GM23338 (cell line): ENCODE measurements around the gene OMD. TPM values are rescaled to one million over a fixed set of nuclear protein-coding genes. Genes with fewer than 3 reads are reported as not detected.
A peak's percentile ranks its signal among the peaks of the same experiment; 100 is the strongest.

Source experiments
- ATAC-seq: fragments of 200-7000 bp; cut with Tn5 transposase; 3 replicates; pipeline ENCODE4 v1.9.1; 2020
- DNase-seq: peaks from one replicate; pipeline ENCODE4 v3.0.0-alpha.2; 2015; ENCODE audit warnings: low spot score
- H2AFZ ChIP-seq: fragments of 200-600 bp; sonication (generic); 2 replicates; pipeline ENCODE4 v1.8.0; 2016; ENCODE audit warnings: antibody characterized with exemption, mild to moderate bottlenecking, moderate library complexity
- H3F3A ChIP-seq: fragments of 200-600 bp; sonication (generic); replicated peaks from 2 replicates; pipeline ENCODE4 v1.8.0; 2017; ENCODE audit warnings: antibody characterized with exemption, mixed run types, low read depth
- H3K27ac ChIP-seq: fragments of 200-600 bp; sonication (generic); 2 replicates; pipeline ENCODE4 v1.6.1; 2016; ENCODE audit warnings: low read depth
- H3K27me3 ChIP-seq: fragments of 200-600 bp; sonication (generic); 2 replicates; pipeline ENCODE4 v1.8.0; 2016; ENCODE audit warnings: mild to moderate bottlenecking, mixed run types, moderate library complexity; ENCODE audit not compliant: insufficient read depth
- H3K36me3 ChIP-seq: fragments of 200-600 bp; sonication (generic); 2 replicates; pipeline ENCODE4 v1.8.0; 2016; ENCODE audit warnings: mild to moderate bottlenecking; ENCODE audit not compliant: insufficient read depth
- H3K4me1 ChIP-seq: fragments of 200-600 bp; sonication (generic); 2 replicates; pipeline ENCODE4 v1.8.0; 2016; ENCODE audit warnings: mild to moderate bottlenecking, moderate library complexity; ENCODE audit not compliant: insufficient read depth
- H3K4me2 ChIP-seq: fragments of 200-600 bp; sonication (generic); 2 replicates; pipeline ENCODE4 v1.7.1; 2017; ENCODE audit warnings: mixed run types
- H3K4me3 ChIP-seq: fragments of 200-600 bp; sonication (generic); 2 replicates; pipeline ENCODE4 v1.6.1; 2016; ENCODE audit warnings: mixed run types
- H3K79me2 ChIP-seq: fragments of 200-600 bp; sonication (generic); replicated peaks from 2 replicates; pipeline ENCODE4 v1.8.0; 2017; ENCODE audit warnings: mild to moderate bottlenecking; ENCODE audit not compliant: insufficient read depth
- H3K9me2 ChIP-seq: fragments of 200-600 bp; sonication (generic); 2 replicates; pipeline ENCODE4 v1.8.0; 2017; ENCODE audit not compliant: insufficient read depth
- H4K20me1 ChIP-seq: fragments of 200-600 bp; sonication (generic); replicated peaks from 2 replicates; pipeline ENCODE4 v1.8.0; 2017; ENCODE audit warnings: mild to moderate bottlenecking; ENCODE audit not compliant: insufficient read depth
- H3K27ac Mint-ChIP-seq: 2 replicates; pipeline ENCODE4 v1.8.0; 2020; ENCODE audit warnings: inconsistent platforms, mild to moderate bottlenecking, moderate library complexity, mixed read lengths
- H3K27me3 Mint-ChIP-seq: 3 replicates; pipeline ENCODE4 v1.8.0; 2022; ENCODE audit warnings: low read depth, mild to moderate bottlenecking, moderate library complexity, mixed read lengths, inconsistent platforms; ENCODE audit not compliant: insufficient read depth, poor library complexity
- H3K36me3 Mint-ChIP-seq: 3 replicates; pipeline ENCODE4 v1.8.0; 2021; ENCODE audit warnings: low read depth, mild to moderate bottlenecking, inconsistent platforms, moderate library complexity, mixed read lengths
- H3K4me1 Mint-ChIP-seq: 3 replicates; pipeline ENCODE4 v1.8.0; 2020; ENCODE audit warnings: mild to moderate bottlenecking, inconsistent platforms, mixed read lengths
- H3K4me3 Mint-ChIP-seq: 3 replicates; pipeline ENCODE4 v1.8.0; 2021; ENCODE audit warnings: moderate library complexity, mild to moderate bottlenecking, inconsistent platforms, mixed read lengths
- H3K9me3 Mint-ChIP-seq: 3 replicates; pipeline ENCODE4 v1.8.0; 2020; ENCODE audit warnings: moderate library complexity, mild to moderate bottlenecking, inconsistent platforms, mixed read lengths
- EZH2 ChIP-seq: fragments of 200-600 bp; sonication (generic); IDR thresholded peaks from one replicate; pipeline ENCODE4 v1.8.0; 2017; ENCODE audit warnings: antibody characterized with exemption, mild to moderate bottlenecking, low read depth; ENCODE audit not compliant: unreplicated experiment
- EZH2phosphoT487 ChIP-seq: fragments of 200-600 bp; sonication (generic); IDR thresholded peaks from one replicate; pipeline ENCODE4 v1.8.1; 2018; ENCODE audit warnings: antibody characterized with exemption; ENCODE audit not compliant: unreplicated experiment
- JUNB ChIP-seq: IDR thresholded peaks from one replicate; pipeline ENCODE4 v1.6.1; 2016; ENCODE audit warnings: antibody characterized with exemption; ENCODE audit not compliant: unreplicated experiment
- ZNF114 ChIP-seq: fragments of 250-450 bp; sonication (Bioruptor Pico); IDR thresholded peaks from 2 replicates; pipeline ENCODE4 v1.5.0; 2020; ENCODE audit warnings: mild to moderate bottlenecking, moderate library complexity
- ZNF331 ChIP-seq: fragments of 250-450 bp; sonication (Bioruptor Pico); IDR thresholded peaks from 2 replicates; pipeline ENCODE4 v1.5.0; 2020; ENCODE audit warnings: low read depth, mild to moderate bottlenecking, moderate library complexity
- polyA plus RNA-seq: library from polyadenylated mRNA; unstranded; fragments of >200 nt; fragmentation: Nextera tagmentation; extraction: Ambion mirVana; gene quantifications from 2 replicates; pipeline ENCODE4 v1.2.1, GENCODE V29; 2016
- total RNA-seq: library from RNA; depleted of rRNA; stranded (reverse); fragments of >200 nt; shearing (Covaris generic); gene quantifications from 2 replicates; pipeline ENCODE4 v1.2.3, GENCODE V29; 2014
- TF ChIP-seq, protein P1 (sequence below): IDR thresholded peaks from 2 replicates; pipeline ENCODE4 v1.6.1; 2016; ENCODE audit warnings: antibody characterized with exemption
- TF ChIP-seq, protein P2 (sequence below), 2 experiments: fragments of 200-600 bp in 1 of 2; sonication (generic) in 1 of 2; conservative IDR thresholded peaks; 2 replicates each; pipeline versions ENCODE4 v1.5.1 to v1.6.1; 2016 to 2017; ENCODE audit warnings: antibody characterized with exemption in 2 of 2, low read depth in 2 of 2, mild to moderate bottlenecking in 2 of 2, moderate library complexity in 1 of 2
- TF ChIP-seq, protein P3 (sequence below): IDR thresholded peaks from one replicate; pipeline ENCODE4 v1.6.1; 2018; ENCODE audit warnings: antibody characterized with exemption; ENCODE audit not compliant: unreplicated experiment

Gene OMD
- total and polyA plus RNA-seq, 2 experiments from 2014 or later = 1.1 TPM; not detected in 1

- Histone ChIP-seq H3K4me2 (peak overlapping the region; percentile 17; the same call in 1 of the 2 replicates), H3K9me2 (no peaks in the 10 kb centered on the region)
- peaks cover 2% of the 10 kb centered on the region for H3K27me3 Mint-ChIP-seq
Measured at GRCh38 chr9:92378865-92379560, 45.3 kb downstream of the OMD start.

GRCh38 chr9:92377876-92378275 lies 46.4 kb downstream of the OMD start:
- Mint-ChIP-seq H3K4me1 (peaks cover 40% of the 10 kb centered on the region), H3K9me3 (no peaks in the 10 kb centered on the region; the same call in 1 of the 3 replicates), H3K27me3 (peaks cover 2% of the 10 kb centered on the region), H3K36me3 (peaks cover 2% of the 10 kb centered on the region; the same call in 1 of the 3 replicates), H3K4me3 (no peak overlapping the region), H3K27ac (no peak overlapping the region)
- no peaks in the 10 kb centered on the region for H3K79me2 ChIP-seq
- no peaks in the 10 kb centered on the region for H3K9me2 ChIP-seq
- H3K4me3 ChIP-seq = no peak overlapping the region
- ATAC-seq = no peak; the same call in 2 of the 3 replicates
- H3F3A ChIP-seq = no peaks in the 10 kb centered on the region
- no peak for DNase-seq
- H4K20me1 ChIP-seq = no peaks in the 10 kb centered on the region
- H3K4me2 ChIP-seq = no peak overlapping the region
- no peaks in the 10 kb centered on the region for H3K27me3 ChIP-seq
- H3K4me1 ChIP-seq = peaks cover 48% of the 10 kb centered on the region
- H3K27ac ChIP-seq = no peak overlapping the region
- no peaks in the 10 kb centered on the region for H3K36me3 ChIP-seq
- H2AFZ ChIP-seq = no peak overlapping the region
- TF ChIP-seq ZNF114 (CRISPR knock-in tag) (no peak), EZH2 (no peak), EZH2phosphoT487 (no peak)
- TF ChIP-seq, protein P1, sequence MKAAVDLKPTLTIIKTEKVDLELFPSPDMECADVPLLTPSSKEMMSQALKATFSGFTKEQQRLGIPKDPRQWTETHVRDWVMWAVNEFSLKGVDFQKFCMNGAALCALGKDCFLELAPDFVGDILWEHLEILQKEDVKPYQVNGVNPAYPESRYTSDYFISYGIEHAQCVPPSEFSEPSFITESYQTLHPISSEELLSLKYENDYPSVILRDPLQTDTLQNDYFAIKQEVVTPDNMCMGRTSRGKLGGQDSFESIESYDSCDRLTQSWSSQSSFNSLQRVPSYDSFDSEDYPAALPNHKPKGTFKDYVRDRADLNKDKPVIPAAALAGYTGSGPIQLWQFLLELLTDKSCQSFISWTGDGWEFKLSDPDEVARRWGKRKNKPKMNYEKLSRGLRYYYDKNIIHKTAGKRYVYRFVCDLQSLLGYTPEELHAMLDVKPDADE = no peak
- TF ChIP-seq, protein P2, sequence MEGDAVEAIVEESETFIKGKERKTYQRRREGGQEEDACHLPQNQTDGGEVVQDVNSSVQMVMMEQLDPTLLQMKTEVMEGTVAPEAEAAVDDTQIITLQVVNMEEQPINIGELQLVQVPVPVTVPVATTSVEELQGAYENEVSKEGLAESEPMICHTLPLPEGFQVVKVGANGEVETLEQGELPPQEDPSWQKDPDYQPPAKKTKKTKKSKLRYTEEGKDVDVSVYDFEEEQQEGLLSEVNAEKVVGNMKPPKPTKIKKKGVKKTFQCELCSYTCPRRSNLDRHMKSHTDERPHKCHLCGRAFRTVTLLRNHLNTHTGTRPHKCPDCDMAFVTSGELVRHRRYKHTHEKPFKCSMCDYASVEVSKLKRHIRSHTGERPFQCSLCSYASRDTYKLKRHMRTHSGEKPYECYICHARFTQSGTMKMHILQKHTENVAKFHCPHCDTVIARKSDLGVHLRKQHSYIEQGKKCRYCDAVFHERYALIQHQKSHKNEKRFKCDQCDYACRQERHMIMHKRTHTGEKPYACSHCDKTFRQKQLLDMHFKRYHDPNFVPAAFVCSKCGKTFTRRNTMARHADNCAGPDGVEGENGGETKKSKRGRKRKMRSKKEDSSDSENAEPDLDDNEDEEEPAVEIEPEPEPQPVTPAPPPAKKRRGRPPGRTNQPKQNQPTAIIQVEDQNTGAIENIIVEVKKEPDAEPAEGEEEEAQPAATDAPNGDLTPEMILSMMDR (conservative IDR thresholded peaks at IDR 0.05; ENCODE audit: low read depth in 2 of 2) = no peak

More at GRCh38 chr9:92378865-92379560, 45.3 kb downstream of the OMD start:
- no peaks in the 10 kb centered on the region for H3K27me3 ChIP-seq
- no peaks in the 10 kb centered on the region for H4K20me1 ChIP-seq
- Mint-ChIP-seq H3K4me1 (peaks cover 40% of the 10 kb centered on the region), H3K9me3 (no peaks in the 10 kb centered on the region; the same call in 1 of the 3 replicates), H3K27ac (peak overlapping the region; percentile 46; the same call in 1 of the 2 replicates), H3K36me3 (peaks cover 1% of the 10 kb centered on the region; the same call in 1 of the 3 replicates), H3K4me3 (no peak overlapping the region)
- DNase-seq (peak; percentile 42), ATAC-seq (no peak; the same call in 2 of the 3 replicates)
- no peaks in the 10 kb centered on the region for H3K79me2 ChIP-seq
- H2AFZ ChIP-seq = no peak overlapping the region
- no peaks in the 10 kb centered on the region for H3K36me3 ChIP-seq
- no peaks in the 10 kb centered on the region for H3F3A ChIP-seq
- H3K4me1 ChIP-seq = peaks cover 48% of the 10 kb centered on the region
- H3K4me3 ChIP-seq = no peak overlapping the region
- H3K27ac ChIP-seq = no peak overlapping the region
- TF ChIP-seq ZNF114 (CRISPR knock-in tag) (no peak), ZNF331 (no peak), JUNB (no peak)
- TF ChIP-seq, protein P2 (conservative IDR thresholded peaks at IDR 0.05; ENCODE audit: low read depth in 2 of 2) = no peak
- TF ChIP-seq, protein P3, sequence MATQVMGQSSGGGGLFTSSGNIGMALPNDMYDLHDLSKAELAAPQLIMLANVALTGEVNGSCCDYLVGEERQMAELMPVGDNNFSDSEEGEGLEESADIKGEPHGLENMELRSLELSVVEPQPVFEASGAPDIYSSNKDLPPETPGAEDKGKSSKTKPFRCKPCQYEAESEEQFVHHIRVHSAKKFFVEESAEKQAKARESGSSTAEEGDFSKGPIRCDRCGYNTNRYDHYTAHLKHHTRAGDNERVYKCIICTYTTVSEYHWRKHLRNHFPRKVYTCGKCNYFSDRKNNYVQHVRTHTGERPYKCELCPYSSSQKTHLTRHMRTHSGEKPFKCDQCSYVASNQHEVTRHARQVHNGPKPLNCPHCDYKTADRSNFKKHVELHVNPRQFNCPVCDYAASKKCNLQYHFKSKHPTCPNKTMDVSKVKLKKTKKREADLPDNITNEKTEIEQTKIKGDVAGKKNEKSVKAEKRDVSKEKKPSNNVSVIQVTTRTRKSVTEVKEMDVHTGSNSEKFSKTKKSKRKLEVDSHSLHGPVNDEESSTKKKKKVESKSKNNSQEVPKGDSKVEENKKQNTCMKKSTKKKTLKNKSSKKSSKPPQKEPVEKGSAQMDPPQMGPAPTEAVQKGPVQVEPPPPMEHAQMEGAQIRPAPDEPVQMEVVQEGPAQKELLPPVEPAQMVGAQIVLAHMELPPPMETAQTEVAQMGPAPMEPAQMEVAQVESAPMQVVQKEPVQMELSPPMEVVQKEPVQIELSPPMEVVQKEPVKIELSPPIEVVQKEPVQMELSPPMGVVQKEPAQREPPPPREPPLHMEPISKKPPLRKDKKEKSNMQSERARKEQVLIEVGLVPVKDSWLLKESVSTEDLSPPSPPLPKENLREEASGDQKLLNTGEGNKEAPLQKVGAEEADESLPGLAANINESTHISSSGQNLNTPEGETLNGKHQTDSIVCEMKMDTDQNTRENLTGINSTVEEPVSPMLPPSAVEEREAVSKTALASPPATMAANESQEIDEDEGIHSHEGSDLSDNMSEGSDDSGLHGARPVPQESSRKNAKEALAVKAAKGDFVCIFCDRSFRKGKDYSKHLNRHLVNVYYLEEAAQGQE = no peak
